SJCRH30 (cell line): ENCODE measurements around the gene OBSCN. TPM values are rescaled to one million over a fixed set of nuclear protein-coding genes. Genes with fewer than 3 reads are reported as not detected.

Experiments used
- DNase-seq, 2 experiments: peaks; one replicate each; pipeline ENCODE4 v3.0.0-alpha.2; 2015 to 2020
- H3K27ac ChIP-seq: fragments of 250-450 bp; sonication (Bioruptor Pico); 2 replicates; pipeline ENCODE4 v1.5.1; 2020; ENCODE audit warnings: mild to moderate bottlenecking, moderate library complexity
- H3K27me3 ChIP-seq: fragments of 250-450 bp; sonication (Bioruptor Pico); 2 replicates; pipeline ENCODE4 v1.5.1; 2020; ENCODE audit warnings: mild to moderate bottlenecking, moderate library complexity
- H3K36me3 ChIP-seq: fragments of 250-450 bp; sonication (Bioruptor Pico); 2 replicates; pipeline ENCODE4 v1.5.1; 2020; ENCODE audit warnings: mild to moderate bottlenecking, moderate library complexity
- H3K4me1 ChIP-seq: fragments of 250-450 bp; sonication (Bioruptor Pico); 2 replicates; pipeline ENCODE4 v1.5.1; 2020; ENCODE audit warnings: mild to moderate bottlenecking, moderate library complexity
- H3K4me3 ChIP-seq: fragments of 250-450 bp; sonication (Bioruptor Pico); 2 replicates; pipeline ENCODE4 v1.5.1; 2020; ENCODE audit warnings: mild to moderate bottlenecking, moderate library complexity
- H3K9me3 ChIP-seq: fragments of 250-450 bp; sonication (Bioruptor Pico); replicated peaks from 2 replicates; pipeline ENCODE4 v1.5.1; 2020; ENCODE audit warnings: mild to moderate bottlenecking, moderate library complexity
- total RNA-seq: library from RNA; depleted of rRNA; stranded (reverse); fragments of >200 nt; shearing (Covaris generic); gene quantifications from 2 replicates; pipeline ENCODE4 v1.2.3, GENCODE V29; 2014

Gene OBSCN
- total RNA-seq, 1 experiment from 2014 or later: 8.3 TPM

GRCh38 chr1:228194436-228194835, 13.4 kb upstream of the OBSCN start:
- Histone ChIP-seq H3K4me3 (no peak overlapping the region), H3K27ac (no peak overlapping the region), H3K27me3 (no peaks in the 10 kb centered on the region), H3K9me3 (peaks cover 8% of the 10 kb centered on the region), H3K36me3 (no peaks in the 10 kb centered on the region), H3K4me1 (no peaks in the 10 kb centered on the region)
- no peak for DNase-seq

DNA sequence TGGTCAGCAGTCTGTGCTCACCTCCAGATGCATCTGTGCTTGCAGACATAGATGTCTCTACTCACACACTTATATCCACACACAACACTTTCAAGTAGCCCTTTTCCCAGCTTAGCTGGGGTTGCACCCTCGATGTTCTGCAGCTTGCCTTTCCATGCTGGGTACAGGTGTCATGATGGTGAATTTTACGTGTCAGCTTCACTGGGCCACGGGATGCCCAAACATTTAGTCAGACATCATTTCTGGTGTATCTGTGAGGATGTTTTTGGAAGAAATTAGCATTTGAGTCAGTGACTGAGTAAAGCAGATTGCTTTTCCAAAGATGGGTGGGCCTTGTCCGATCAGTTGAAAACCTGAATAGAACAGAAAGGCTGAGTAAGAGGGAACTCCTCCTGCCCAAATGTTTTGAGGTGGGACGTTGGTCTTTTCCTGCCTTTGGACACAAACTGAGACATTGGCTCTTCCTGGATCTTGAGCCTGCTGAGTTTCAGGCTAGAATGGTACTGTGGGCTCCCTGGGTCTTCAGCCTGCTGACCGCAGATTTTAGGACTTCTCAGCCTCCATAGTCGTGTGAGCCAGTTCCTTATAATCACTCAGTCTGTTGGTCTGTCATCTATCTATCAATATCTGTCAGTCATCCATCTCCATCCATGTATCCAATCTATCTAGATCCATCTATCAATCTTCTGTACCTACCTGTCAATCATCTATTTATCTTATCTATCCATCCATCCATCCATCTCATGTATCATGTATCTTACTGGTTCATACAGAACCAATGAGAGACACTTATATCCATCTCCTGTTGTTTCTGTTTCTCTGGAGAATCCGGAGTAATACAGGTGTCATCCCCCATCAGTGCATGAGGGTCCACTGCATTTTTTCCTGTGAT, 12.7 kb upstream of the OBSCN start:
- no peaks in the 10 kb centered on the region for H3K36me3 ChIP-seq
- H3K27me3 ChIP-seq: no peaks in the 10 kb centered on the region
- no peak overlapping the region for H3K4me3 ChIP-seq
- no peak for DNase-seq
- H3K4me1 ChIP-seq: no peaks in the 10 kb centered on the region
- peaks cover 15% of the 10 kb centered on the region for H3K9me3 ChIP-seq
- no peak overlapping the region for H3K27ac ChIP-seq

GRCh38 chr1:228197555-228198147, 10.2 kb upstream of the OBSCN start:
- Histone ChIP-seq H3K27me3 (no peaks in the 10 kb centered on the region), H3K27ac (no peak overlapping the region), H3K9me3 (peaks cover 15% of the 10 kb centered on the region), H3K4me1 (no peaks in the 10 kb centered on the region), H3K4me3 (no peak overlapping the region), H3K36me3 (no peaks in the 10 kb centered on the region)
- DNase-seq: no peak

GRCh38 chr1:228198977-228199590, 8.8 kb upstream of the OBSCN start:
- H3K4me3 ChIP-seq: no peak overlapping the region
- peaks cover 15% of the 10 kb centered on the region for H3K9me3 ChIP-seq
- H3K36me3 ChIP-seq: no peaks in the 10 kb centered on the region
- no peak overlapping the region for H3K27ac ChIP-seq
- H3K27me3 ChIP-seq: no peaks in the 10 kb centered on the region
- no peaks in the 10 kb centered on the region for H3K4me1 ChIP-seq
- DNase-seq: no peak

DNA sequence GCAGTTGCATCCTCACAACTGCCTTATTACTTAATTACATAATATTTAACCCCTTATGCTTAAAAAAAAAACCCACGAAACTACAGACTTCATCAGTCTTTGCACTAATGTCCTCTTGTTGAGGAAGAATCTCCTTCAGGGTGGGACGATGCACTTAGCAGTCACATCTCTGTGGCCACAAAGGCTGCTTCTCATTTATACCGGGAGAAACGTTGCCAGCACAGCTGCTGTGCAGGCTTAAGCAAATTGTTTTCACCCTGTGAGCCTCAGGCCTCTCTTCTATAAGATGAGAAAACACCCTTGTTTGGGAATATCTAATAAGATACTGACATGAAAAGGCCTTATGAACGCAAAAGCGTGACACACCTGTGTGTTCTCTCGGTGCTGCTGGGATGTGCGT, 2.9 kb upstream of the OBSCN start:
- Histone ChIP-seq H3K4me1 (peaks cover 30% of the 10 kb centered on the region), H3K4me3 (no peak overlapping the region), H3K27ac (no peak overlapping the region), H3K36me3 (no peaks in the 10 kb centered on the region), H3K9me3 (0 out of 2 replicates have a peak, but pooled peaks cover 2% of the 10 kb centered on the region), H3K27me3 (0 out of 2 replicates have a peak, but pooled peaks cover 4% of the 10 kb centered on the region)
- peak in 1 of 2 experiments; percentile 50 for DNase-seq

DNA sequence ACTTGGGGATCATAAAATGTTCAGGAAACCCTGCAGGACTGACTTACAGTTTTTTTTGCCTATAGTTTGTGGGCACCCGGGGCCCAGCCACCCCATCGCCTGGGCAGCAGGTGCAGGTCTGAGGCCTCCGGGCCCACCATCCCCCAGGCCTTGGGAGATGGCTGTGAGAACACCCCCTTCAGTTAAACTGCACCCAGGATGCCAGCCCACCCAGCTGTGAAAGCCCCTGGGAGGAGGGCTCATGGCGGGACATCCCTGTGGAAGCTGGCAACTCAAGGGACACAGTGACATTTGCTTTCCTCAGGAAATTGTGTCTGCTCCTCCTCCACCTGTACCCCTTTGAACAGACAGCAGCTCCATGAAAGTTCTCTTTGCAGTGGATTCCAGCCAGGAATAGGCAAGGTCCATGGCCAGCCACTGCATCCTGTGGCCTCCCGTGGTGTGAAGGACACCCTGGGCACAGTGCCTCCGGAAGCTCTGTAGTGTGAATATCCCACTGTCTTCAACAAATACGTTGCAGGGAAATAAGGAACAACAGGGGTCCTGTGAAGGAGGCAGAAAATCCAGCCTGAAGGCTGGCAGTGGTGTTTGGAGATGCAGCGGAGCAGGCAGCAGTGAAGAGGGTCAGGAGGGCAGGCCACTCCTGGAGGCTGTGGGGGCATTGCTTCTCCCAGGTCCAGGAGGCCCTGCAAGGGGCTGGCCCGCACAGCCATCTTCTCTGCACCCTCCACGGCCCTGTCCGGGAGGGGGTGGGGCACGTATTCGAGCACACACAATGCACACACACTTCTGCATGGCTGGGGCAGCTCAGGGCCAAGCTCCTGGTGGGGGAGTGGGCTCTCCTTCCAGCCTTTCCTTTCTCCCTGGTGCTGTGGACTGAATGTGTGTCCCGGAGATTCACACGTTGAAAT, 2.1 kb upstream of the OBSCN start:
- peaks cover 37% of the 10 kb centered on the region for H3K4me1 ChIP-seq
- 0 out of 2 replicates have a peak, but pooled peaks cover 4% of the 10 kb centered on the region for H3K27me3 ChIP-seq
- DNase-seq: no peak
- no peaks in the 10 kb centered on the region for H3K9me3 ChIP-seq
- no peak overlapping the region for H3K4me3 ChIP-seq
- H3K36me3 ChIP-seq: no peaks in the 10 kb centered on the region
- no peak overlapping the region for H3K27ac ChIP-seq

- no peak overlapping the region for H3K27ac ChIP-seq
- H3K27me3 ChIP-seq: 0 out of 2 replicates have a peak, but pooled peaks cover 4% of the 10 kb centered on the region
- no peak overlapping the region for H3K4me3 ChIP-seq
- H3K36me3 ChIP-seq: no peaks in the 10 kb centered on the region
- H3K4me1 ChIP-seq: peaks cover 37% of the 10 kb centered on the region
- DNase-seq: no peak
- no peaks in the 10 kb centered on the region for H3K9me3 ChIP-seq
Measured at GRCh38 chr1:228206582-228207351, 1.1 kb upstream of the OBSCN start.

DNA sequence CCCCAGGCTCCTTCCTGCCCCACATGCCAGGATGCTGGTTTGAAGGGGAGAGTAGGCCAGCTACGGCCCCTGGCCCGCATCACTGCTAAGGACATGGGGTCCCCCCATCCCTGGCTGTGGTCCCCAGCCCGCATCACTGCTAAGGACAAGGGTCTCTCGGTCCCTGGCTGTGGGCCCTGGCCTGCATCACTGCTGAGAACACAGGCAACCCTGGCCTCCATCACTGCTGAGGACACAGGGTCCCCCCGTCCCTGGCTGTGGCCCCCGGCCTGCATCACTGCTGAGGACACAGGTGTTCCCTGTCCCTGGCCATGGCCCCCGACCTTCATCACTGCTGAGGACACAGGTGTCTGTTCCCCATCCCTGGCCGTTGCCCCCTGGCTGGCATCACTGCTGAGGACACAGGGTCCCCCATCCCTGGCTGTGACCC, 448 bp upstream of the OBSCN start:
- Histone ChIP-seq H3K27ac (no peak overlapping the region), H3K4me3 (no peak overlapping the region), H3K9me3 (no peaks in the 10 kb centered on the region), H3K36me3 (no peaks in the 10 kb centered on the region), H3K4me1 (peaks cover 37% of the 10 kb centered on the region), H3K27me3 (0 out of 2 replicates have a peak, but pooled peaks cover 4% of the 10 kb centered on the region)
- DNase-seq: no peak

DNA sequence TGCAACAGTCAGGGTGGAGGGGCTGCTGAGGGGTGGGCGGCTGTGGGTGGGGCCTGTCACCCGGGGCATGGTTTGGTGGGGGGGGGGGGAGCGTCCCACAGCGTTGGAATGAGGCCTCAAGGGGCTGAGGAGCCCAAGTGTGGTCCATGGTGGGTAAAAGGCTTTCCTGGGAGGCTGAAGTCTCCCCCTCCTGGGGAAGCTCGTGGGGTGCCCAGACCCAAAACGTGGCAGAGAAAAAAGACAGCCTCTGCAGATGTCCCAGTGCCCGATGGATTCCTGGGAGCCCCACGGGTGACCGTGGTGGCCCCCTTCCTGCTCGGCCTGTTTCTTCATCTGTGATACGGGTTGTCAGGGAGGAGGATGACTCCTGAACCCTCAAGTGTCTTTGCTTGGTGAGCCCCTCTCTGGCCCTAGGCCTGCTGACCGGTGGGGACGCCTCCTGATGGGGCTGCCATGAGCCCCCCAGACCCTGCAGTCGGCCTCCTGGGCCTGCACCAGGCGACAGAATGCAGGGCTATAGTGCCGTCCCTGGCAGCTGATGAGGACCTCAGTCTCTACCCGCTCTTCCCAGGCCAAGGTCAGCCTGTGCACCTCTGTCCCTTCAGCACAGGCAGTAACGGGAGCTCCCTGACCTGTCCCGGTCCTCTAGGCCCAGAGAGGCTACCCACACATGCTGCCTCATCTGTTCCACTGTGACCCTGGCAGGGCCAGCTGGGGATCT, 1.1 kb downstream of the OBSCN start:
- DNase-seq: no peak
- Histone ChIP-seq H3K4me3 (no peak overlapping the region), H3K4me1 (peaks cover 37% of the 10 kb centered on the region), H3K27me3 (0 out of 2 replicates have a peak, but pooled peaks cover 4% of the 10 kb centered on the region), H3K9me3 (no peaks in the 10 kb centered on the region), H3K27ac (no peak overlapping the region), H3K36me3 (no peaks in the 10 kb centered on the region)

DNA sequence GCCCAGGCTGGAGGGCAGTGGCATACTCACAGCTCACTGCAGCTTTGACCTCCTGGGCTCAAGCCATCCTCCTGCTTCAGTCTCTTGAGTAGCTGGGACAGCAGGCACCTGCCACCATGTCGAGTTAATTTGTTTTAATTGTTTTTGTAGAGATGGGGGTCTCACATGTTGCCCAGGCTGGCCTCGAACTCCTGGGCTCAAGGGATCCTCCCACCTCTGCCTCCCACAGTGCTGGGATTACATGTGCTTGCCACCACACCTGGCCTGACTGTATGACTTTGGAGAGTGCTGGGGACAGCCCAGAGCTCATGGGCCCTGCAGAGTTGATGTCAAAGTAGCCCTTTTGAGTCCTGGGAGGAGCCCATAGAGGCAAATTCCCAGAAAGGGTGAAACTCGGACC, 1.8 kb downstream of the OBSCN start:
- no peaks in the 10 kb centered on the region for H3K9me3 ChIP-seq
- peaks cover 37% of the 10 kb centered on the region for H3K4me1 ChIP-seq
- H3K4me3 ChIP-seq: no peak overlapping the region
- H3K27me3 ChIP-seq: 0 out of 2 replicates have a peak, but pooled peaks cover 4% of the 10 kb centered on the region
- DNase-seq: no peak
- H3K36me3 ChIP-seq: no peaks in the 10 kb centered on the region
- no peak overlapping the region for H3K27ac ChIP-seq

- Histone ChIP-seq H3K4me1 (peaks cover 35% of the 10 kb centered on the region), H3K27me3 (0 out of 2 replicates have a peak, but pooled peaks cover 4% of the 10 kb centered on the region), H3K27ac (no peak overlapping the region), H3K4me3 (no peak overlapping the region), H3K36me3 (no peaks in the 10 kb centered on the region), H3K9me3 (no peaks in the 10 kb centered on the region)
- DNase-seq: peak; percentile 49
Measured at GRCh38 chr1:228210076-228210651, 2.3 kb downstream of the OBSCN start.

- no peak for DNase-seq
- no peak overlapping the region for H3K4me3 ChIP-seq
- no peak overlapping the region for H3K27ac ChIP-seq
Measured at GRCh38 chr1:228210712-228211530, 3.1 kb downstream of the OBSCN start.

More at GRCh38 chr1:228210712-228211530, 3.1 kb downstream of the OBSCN start:
- Histone ChIP-seq H3K36me3 (no peaks in the 10 kb centered on the region), H3K9me3 (no peaks in the 10 kb centered on the region), H3K4me1 (peaks cover 34% of the 10 kb centered on the region), H3K27me3 (0 out of 2 replicates have a peak, but pooled peaks cover 4% of the 10 kb centered on the region)
